Prostate gland (tissue), 2 donors: ENCODE measurements around the gene CCDC92. TPM values are rescaled to one million over a fixed set of nuclear protein-coding genes. Genes with fewer than 3 reads are reported as not detected.

Experiments used
- DNase-seq: peaks from one replicate; pipeline ENCODE4 v3.0.0-alpha.2; 2019; ENCODE audit warnings: low spot score
- H3K27ac ChIP-seq, 2 donors: fragments of 200-600 bp; sonication (generic); 2 replicates each; pipeline ENCODE4 v1.5.1; 2017 to 2019
- H3K27me3 ChIP-seq: fragments of 200-600 bp; sonication (generic); replicated peaks from 2 replicates; pipeline ENCODE4 v1.5.1; 2019; ENCODE audit not compliant: insufficient read depth
- H3K36me3 ChIP-seq, 2 donors: fragments of 200-600 bp; sonication (generic); 1 replicate in 1 of 2; 2 replicates in 1 of 2; pipeline versions ENCODE4 v1.5.1 to v1.8.1; 2017 to 2019
- H3K4me1 ChIP-seq: fragments of 200-600 bp; sonication (generic); replicated peaks from 2 replicates; pipeline ENCODE4 v1.5.1; 2019
- H3K4me3 ChIP-seq, 2 donors: fragments of 200-600 bp; sonication (generic); 2 replicates each; pipeline ENCODE4 v1.5.1; 2017 to 2019
- H3K9me3 ChIP-seq: fragments of 200-600 bp; sonication (generic); 2 replicates; pipeline ENCODE4 v1.5.1; 2017
- POLR2A ChIP-seq: fragments of 450-650 bp; IDR thresholded peaks from one replicate; pipeline ENCODE4 v1.6.1; 2016; ENCODE audit warnings: antibody characterized with exemption, mild to moderate bottlenecking
- POLR2AphosphoS5 ChIP-seq: sonication (generic); formaldehyde crosslinking; IDR thresholded peaks from one replicate; pipeline ENCODE4 v1.6.1; 2017; ENCODE audit warnings: antibody characterized with exemption
- WGBS: methylation state at CpG from one replicate; pipeline ENCODE4 v1.1.5; 2018; 5-methylcytosine and 5-hydroxymethylcytosine counted together
- intact Hi-C: fragments of 100-400 bp; cut with DNase I; formaldehyde crosslinking; loops from one replicate; pipeline ENCODE4 v1.14.2; 2022
- total RNA-seq, 2 donors: library from RNA; depleted of rRNA; stranded (reverse); fragments of >200 nt; gene quantifications; one replicate each; pipeline ENCODE4 v1.1.0, GENCODE V29; 2016
- TF ChIP-seq, protein P1 (sequence below), 4 experiments: fragments of 200-600 bp in 2 of 4; fragments of 450-650 bp in 2 of 4; sonication (generic) in 2 of 4; IDR thresholded peaks; 1 replicate in 3 of 4; 2 replicates in 1 of 4; pipeline ENCODE4 v1.5.1; 2016 to 2019; ENCODE audit warnings: antibody characterized with exemption in 4 of 4, mild to moderate bottlenecking in 2 of 4, moderate library complexity in 2 of 4

CCDC92 gene
- total RNA-seq, 2 donors from 2014 or later: 22.4 to 42.9 TPM

DNA sequence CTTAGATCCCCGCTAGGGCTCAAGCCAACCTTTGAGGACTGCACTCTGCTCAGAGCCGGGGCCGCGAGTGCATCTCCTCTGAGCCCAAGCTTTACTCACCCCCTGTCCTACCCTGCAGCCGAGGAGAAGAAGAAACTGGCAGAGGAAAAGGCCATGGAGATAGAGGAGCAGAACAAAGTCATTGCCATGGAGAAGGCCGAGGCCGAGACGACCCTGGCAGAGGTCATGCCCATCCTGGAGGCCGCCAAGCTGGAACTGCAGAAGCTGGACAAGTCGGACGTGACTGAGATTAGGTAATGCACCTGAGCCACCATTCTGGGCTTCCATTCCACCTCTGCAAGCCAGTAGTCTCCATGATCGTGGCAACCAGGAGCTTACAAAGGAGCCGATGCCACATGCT, 69.8 kb downstream of the CCDC92 start:
- Histone ChIP-seq H3K27me3 (no peaks in the 10 kb centered on the region), H3K27ac (no peak overlapping the region), H3K4me3 (no peak overlapping the region), H3K36me3 (no peaks in the 10 kb centered on the region), H3K4me1 (no peaks in the 10 kb centered on the region), H3K9me3 (no peaks in the 10 kb centered on the region)
- intact Hi-C loops: loop anchor here (5.0 kb wide), 1 partner anchor 129 kb away; no protein-coding TSS in a partner anchor
- WGBS: 93% methylated on average over 13 of the region's 13 CpGs
- no peak for TF ChIP-seq POLR2A
- no peak for TF ChIP-seq POLR2AphosphoS5
- TF ChIP-seq, protein P1, sequence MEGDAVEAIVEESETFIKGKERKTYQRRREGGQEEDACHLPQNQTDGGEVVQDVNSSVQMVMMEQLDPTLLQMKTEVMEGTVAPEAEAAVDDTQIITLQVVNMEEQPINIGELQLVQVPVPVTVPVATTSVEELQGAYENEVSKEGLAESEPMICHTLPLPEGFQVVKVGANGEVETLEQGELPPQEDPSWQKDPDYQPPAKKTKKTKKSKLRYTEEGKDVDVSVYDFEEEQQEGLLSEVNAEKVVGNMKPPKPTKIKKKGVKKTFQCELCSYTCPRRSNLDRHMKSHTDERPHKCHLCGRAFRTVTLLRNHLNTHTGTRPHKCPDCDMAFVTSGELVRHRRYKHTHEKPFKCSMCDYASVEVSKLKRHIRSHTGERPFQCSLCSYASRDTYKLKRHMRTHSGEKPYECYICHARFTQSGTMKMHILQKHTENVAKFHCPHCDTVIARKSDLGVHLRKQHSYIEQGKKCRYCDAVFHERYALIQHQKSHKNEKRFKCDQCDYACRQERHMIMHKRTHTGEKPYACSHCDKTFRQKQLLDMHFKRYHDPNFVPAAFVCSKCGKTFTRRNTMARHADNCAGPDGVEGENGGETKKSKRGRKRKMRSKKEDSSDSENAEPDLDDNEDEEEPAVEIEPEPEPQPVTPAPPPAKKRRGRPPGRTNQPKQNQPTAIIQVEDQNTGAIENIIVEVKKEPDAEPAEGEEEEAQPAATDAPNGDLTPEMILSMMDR (IDR thresholded peaks at IDR 0.05): no peak
- no peak for DNase-seq

DNA sequence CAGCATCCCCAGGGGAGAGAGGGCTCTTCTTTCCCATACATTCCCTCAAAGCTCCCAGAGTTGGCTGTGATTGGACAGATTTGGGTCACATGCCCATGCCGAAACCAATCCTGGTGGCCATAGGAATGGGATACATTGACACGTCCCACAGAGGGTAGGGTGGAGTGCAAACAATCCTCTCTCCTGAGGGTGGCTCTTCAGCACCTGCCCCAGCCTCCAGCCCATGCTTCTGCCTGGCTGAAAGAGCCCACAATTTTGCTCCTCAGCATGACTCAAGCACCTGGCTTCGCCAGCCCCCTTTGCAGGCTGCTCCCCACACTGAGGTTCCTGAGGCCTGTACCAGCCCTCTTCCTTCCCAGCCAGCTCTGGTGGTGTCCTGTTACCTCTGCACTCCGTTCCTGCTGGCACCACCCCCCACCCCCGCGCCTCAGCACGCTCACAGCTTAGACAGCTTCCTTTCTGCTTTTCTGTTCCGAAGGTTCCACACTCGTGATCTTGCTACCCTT, 71.7 kb downstream of the CCDC92 start:
- no peak for DNase-seq
- 41% methylated on average over 9 of the region's 9 CpGs for WGBS
- Histone ChIP-seq H3K9me3 (no peaks in the 10 kb centered on the region), H3K27me3 (no peaks in the 10 kb centered on the region), H3K4me3 (no peak overlapping the region), H3K4me1 (no peaks in the 10 kb centered on the region), H3K27ac (no peak overlapping the region), H3K36me3 (no peaks in the 10 kb centered on the region)
- TF ChIP-seq POLR2AphosphoS5 (no peak), POLR2A (no peak)
- TF ChIP-seq, protein P1 (IDR thresholded peaks at IDR 0.05): no peak
- intact Hi-C loops: loop anchor here (5.0 kb wide), 1 partner anchor 131 kb away; no protein-coding TSS in a partner anchor

DNA sequence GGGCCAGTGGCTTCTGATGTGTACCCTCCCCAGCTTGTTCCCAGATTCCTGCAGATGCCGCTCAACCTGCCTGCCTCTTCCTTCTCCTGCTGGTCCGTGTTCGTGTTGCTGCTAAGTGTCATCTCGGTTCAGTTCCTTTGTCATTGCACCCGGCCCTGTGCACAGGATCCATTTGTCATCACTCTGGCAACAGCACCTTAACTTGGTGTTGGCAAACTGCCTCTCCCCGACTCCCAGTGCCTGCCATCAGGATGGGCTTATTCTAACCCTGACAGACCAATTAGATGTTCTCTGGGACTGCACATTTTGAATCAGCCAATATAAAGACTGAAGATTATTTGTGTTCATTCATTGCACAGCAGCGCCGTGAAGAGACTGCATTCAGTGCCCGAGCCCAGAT, 73.3 kb downstream of the CCDC92 start:
- TF ChIP-seq POLR2A: no peak
- TF ChIP-seq POLR2AphosphoS5: no peak
- TF ChIP-seq, protein P1 (IDR thresholded peaks at IDR 0.05): no peak
- H3K4me3 ChIP-seq: no peak overlapping the region
- no peaks in the 10 kb centered on the region for H3K27me3 ChIP-seq
- DNase-seq: no peak
- 86% methylated on average over 9 of the region's 9 CpGs for WGBS
- no peaks in the 10 kb centered on the region for H3K9me3 ChIP-seq
- intact Hi-C loops: no loop called here
- H3K36me3 ChIP-seq: no peaks in the 10 kb centered on the region
- H3K4me1 ChIP-seq: no peaks in the 10 kb centered on the region
- no peak overlapping the region for H3K27ac ChIP-seq

DNA sequence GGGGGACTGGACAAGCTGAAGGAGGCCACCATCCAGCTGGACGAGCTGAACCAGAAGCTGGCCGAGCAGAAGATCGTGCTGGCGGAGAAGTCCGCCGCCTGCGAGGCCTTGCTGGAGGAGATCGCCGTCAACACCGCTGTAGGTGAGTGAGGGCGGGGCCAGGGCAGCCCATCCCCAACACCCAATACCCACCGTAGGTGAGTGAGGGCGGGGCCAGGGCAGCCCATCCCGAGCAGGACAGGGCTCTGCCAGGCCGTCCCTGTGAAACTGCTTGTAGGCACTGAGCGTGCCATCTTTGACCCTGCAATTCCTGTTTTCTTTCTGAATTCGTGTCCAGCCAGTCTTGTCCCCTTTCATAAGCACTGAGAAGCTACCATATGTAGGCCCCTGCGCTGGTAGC, 74.0 kb downstream of the CCDC92 start:
- TF ChIP-seq, protein P1 (IDR thresholded peaks at IDR 0.05): no peak
- no peak for TF ChIP-seq POLR2AphosphoS5
- no peak for TF ChIP-seq POLR2A
- Histone ChIP-seq H3K36me3 (no peaks in the 10 kb centered on the region), H3K27me3 (no peaks in the 10 kb centered on the region), H3K4me1 (no peaks in the 10 kb centered on the region), H3K27ac (no peak overlapping the region), H3K9me3 (no peaks in the 10 kb centered on the region), H3K4me3 (no peak overlapping the region)
- WGBS: 95% methylated on average over 18 of the region's 18 CpGs
- DNase-seq: no peak
- intact Hi-C loops: no loop called here

DNA sequence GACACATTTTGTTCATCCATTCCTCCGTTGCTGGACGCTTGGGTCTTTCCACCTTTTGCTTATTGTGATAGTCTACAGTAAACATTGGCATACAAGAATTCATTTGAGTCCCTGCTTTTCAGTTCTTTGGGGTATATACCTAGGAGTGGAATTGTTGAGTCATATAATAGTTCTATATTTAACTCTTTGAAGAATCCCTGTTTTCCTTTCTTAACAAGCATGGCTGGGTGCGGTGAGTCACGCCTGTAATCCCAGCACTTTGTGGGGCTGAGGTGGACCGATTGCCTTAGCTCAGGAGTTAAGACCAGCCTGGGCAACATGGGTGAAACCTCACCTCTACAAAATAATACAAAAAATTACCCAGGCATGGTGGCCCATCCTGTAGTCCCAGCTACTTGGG, 75.4 kb downstream of the CCDC92 start:
- Histone ChIP-seq H3K4me1 (no peaks in the 10 kb centered on the region), H3K4me3 (no peak overlapping the region), H3K9me3 (no peaks in the 10 kb centered on the region), H3K27ac (no peak overlapping the region), H3K36me3 (no peaks in the 10 kb centered on the region), H3K27me3 (no peaks in the 10 kb centered on the region)
- TF ChIP-seq POLR2AphosphoS5 (no peak), POLR2A (no peak)
- TF ChIP-seq, protein P1 (IDR thresholded peaks at IDR 0.05): no peak
- DNase-seq: no peak
- WGBS: 82% methylated on average over 5 of the region's 5 CpGs
- intact Hi-C loops: no loop called here
